K562 (cell line): ENCODE results near the gene NADSYN1. TPM values are rescaled to one million over a fixed set of nuclear protein-coding genes. Genes with fewer than 3 reads are reported as not detected.

Source experiments
- GMEB1 ChIP-seq: fragments of 250-450 bp; sonication (Bioruptor Pico); IDR thresholded peaks from 2 replicates; pipeline ENCODE4 v1.4.0; 2020; ENCODE audit warnings: mild to moderate bottlenecking
- POLR2G ChIP-seq: fragments of 200-400 bp; formaldehyde crosslinking; IDR thresholded peaks from 2 replicates; pipeline ENCODE4 v1.6.1; 2017; ENCODE audit warnings: low read depth, mild to moderate bottlenecking, antibody characterized with exemption, low read length, moderate library complexity
- USF1 ChIP-seq: sonication (generic); formaldehyde crosslinking; IDR thresholded peaks from 2 replicates; pipeline ENCODE4 v1.9.0; 2022; ENCODE audit warnings: mild to moderate bottlenecking, missing genetic modification reagents
- XRCC4 ChIP-seq: IDR thresholded peaks from one replicate; pipeline ENCODE4 v1.6.1; 2011; ENCODE audit not compliant: insufficient read depth, insufficient read length; ENCODE audit errors: extremely low read depth
- ZNF146 ChIP-seq: IDR thresholded peaks from one replicate; pipeline ENCODE4 v1.6.1; 2018; ENCODE audit warnings: missing compliant biosample characterization; ENCODE audit not compliant: unreplicated experiment
- ZNF518B ChIP-seq: fragments of 250-450 bp; sonication (Bioruptor Pico); IDR thresholded peaks from 2 replicates; pipeline ENCODE4 v1.5.0; 2021; ENCODE audit warnings: mild to moderate bottlenecking, moderate library complexity
- polyA plus RNA-seq, 8 experiments: library from polyadenylated mRNA; depleted of rRNA in 4 of 8; stranded (reverse) in 5 of 8; unstranded in 3 of 8; fragments of >200 nt; fragmentation: Nextera tagmentation in 2 of 8; fragmentation: Illumina TruSeq in 1 of 8; extraction: Ambion mirVana in 2 of 8; extraction: Trizol in 1 of 8; gene quantifications; 2 replicates each; pipeline versions ENCODE4 v1.2.1 to v1.2.3, GENCODE V29; 2011 to 2014; ENCODE audit warnings: inconsistent platforms in 1 of 8, missing spikeins in 1 of 8
- total RNA-seq, 7 experiments: library from RNA; depleted of rRNA in 6 of 7; stranded (reverse); fragments of >200 nt in 6 of 7; fragmentation: Illumina TruSeq in 2 of 7; extraction: Trizol in 2 of 7; gene quantifications; 2 replicates each; pipeline versions ENCODE4 v1.2.1 to v1.2.3, GENCODE V29; 2011 to 2021; ENCODE audit warnings: low replicate concordance in 1 of 7

The NADSYN1 gene
- total and polyA plus RNA-seq, 9 of the 15 experiments (the other 6 are each of a cell fraction or from before 2014, with no cell fraction given) = 12.7 to 57.3 (median 42.1) TPM

DNA sequence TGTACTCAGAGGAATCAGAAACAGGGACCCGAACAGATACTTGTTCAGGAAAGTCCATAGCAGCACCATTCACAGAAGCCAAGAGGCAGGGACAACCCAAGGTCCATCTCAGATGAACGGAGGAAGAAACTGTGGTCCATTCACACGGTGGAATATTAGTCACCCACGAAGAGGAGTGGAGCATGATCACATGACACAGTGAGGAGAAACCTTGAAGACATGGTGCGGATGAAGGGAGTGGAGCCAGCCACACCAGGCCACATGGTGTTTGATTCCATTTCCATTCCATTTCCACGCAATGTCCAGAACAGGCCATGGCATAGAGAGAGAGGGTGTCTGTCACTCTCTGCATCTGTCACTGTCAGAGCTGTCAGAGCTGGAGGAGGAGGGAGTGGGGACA lies 30.7 kb downstream of the NADSYN1 start (continued):
- TF ChIP-seq ZNF146 (CRISPR knock-in tag) (peak; percentile 98), POLR2G (no peak), USF1 (CRISPR knock-in tag) (peak; percentile 81), GMEB1 (CRISPR knock-in tag) (no peak), ZNF518B (no peak), XRCC4 (no peak)
